Esophagus squamous epithelium (tissue), 4 donors: ENCODE measurements around the gene PLCD1.

ENCODE experiments used
- POLR2A ChIP-seq, 4 donors: fragments of 450-650 bp; IDR thresholded peaks; one replicate each; pipeline ENCODE4 v1.6.1; 2017; ENCODE audit warnings: antibody characterized with exemption in 4 of 4, mild to moderate bottlenecking in 4 of 4, moderate library complexity in 3 of 4
- TF ChIP-seq, protein P1 (sequence below), 6 experiments: fragments of 450-650 bp in 4 of 6; fragments of 200-600 bp in 2 of 6; sonication (generic) in 2 of 6; IDR thresholded peaks; one replicate each; pipeline ENCODE4 v1.5.1; 2016 to 2019; ENCODE audit warnings: antibody characterized with exemption in 6 of 6, mild to moderate bottlenecking in 4 of 6, moderate library complexity in 4 of 6

DNA sequence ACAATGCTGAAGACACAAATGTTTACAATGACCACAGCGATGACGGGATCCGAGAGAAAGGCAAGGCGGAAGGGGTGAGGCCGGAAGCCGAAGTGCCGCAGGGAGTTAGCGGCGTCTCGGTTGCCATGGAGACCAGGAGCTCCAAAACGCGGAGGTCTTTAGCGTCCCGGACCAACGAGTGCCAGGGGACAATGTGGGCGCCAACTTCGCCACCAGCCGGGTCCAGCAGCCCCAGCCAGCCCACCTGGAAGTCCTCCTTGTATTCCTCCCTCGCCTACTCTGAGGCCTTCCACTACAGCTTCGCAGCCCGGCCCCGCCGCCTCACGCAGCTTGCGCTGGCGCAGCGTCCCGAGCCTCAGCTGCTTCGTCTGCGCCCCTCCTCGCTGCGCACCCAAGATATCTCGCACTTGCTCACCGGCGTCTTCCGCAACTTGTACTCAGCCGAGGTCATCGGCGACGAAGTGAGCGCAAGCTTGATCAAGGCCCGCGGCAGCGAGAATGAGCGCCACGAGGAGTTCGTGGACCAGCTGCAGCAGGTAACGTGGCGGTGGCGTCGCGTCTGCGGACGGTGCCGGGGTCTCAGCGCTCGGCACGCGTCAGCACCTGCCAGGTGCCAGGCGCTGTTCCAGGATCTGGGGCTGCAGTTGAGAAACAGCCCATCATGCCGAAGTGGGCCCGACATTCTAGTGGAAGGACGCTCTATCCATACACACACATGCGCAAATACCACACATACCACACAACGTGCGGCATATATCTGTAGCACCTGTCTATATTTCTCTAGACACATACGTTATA, 9.9 kb upstream of the PLCD1 start, which contains the start of gene DLEC1:
- TF ChIP-seq, protein P1, sequence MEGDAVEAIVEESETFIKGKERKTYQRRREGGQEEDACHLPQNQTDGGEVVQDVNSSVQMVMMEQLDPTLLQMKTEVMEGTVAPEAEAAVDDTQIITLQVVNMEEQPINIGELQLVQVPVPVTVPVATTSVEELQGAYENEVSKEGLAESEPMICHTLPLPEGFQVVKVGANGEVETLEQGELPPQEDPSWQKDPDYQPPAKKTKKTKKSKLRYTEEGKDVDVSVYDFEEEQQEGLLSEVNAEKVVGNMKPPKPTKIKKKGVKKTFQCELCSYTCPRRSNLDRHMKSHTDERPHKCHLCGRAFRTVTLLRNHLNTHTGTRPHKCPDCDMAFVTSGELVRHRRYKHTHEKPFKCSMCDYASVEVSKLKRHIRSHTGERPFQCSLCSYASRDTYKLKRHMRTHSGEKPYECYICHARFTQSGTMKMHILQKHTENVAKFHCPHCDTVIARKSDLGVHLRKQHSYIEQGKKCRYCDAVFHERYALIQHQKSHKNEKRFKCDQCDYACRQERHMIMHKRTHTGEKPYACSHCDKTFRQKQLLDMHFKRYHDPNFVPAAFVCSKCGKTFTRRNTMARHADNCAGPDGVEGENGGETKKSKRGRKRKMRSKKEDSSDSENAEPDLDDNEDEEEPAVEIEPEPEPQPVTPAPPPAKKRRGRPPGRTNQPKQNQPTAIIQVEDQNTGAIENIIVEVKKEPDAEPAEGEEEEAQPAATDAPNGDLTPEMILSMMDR (IDR thresholded peaks at IDR 0.05): no peak
- TF ChIP-seq POLR2A (IDR thresholded peaks at IDR 0.05): no peak
